ENCODE data around the gene KCNH8.

The KCNH8 gene

GRCh38 chr3:19190602-19191001, 42.3 kb downstream of the KCNH8 start:
- no peak for DNase-seq (ENCODE audit: low read depth)
- in situ Hi-C loops (cut with HindIII; ENCODE audit: low sequenced_read_pairs): no loop called here
- no peak overlapping the region for H3K4me3 ChIP-seq (ENCODE audit: low read depth, low read length)
- no peak for TF ChIP-seq CTCF (IDR thresholded peaks at IDR 0.05; ENCODE audit: low read depth, low read length, missing control alignments)

GRCh38 chr3:19199131-19199530, 50.8 kb downstream of the KCNH8 start:
- in situ Hi-C loops (cut with HindIII; ENCODE audit: low sequenced_read_pairs): no loop called here
- no peak for DNase-seq (ENCODE audit: low read depth)
- no peak overlapping the region for H3K4me3 ChIP-seq (ENCODE audit: low read depth, low read length)
- TF ChIP-seq CTCF (IDR thresholded peaks at IDR 0.05; ENCODE audit: low read depth, low read length, missing control alignments): no peak

- H3K4me3 ChIP-seq (ENCODE audit: low read depth, low read length): no peak overlapping the region
- no peak for TF ChIP-seq CTCF (IDR thresholded peaks at IDR 0.05; ENCODE audit: low read depth, low read length, missing control alignments)
- in situ Hi-C loops (cut with HindIII; ENCODE audit: low sequenced_read_pairs): no loop called here
- DNase-seq (ENCODE audit: low read depth): no peak
Observed at GRCh38 chr3:19202303-19202702, 54.0 kb downstream of the KCNH8 start.

- H3K4me3 ChIP-seq (ENCODE audit: low read depth, low read length): no peak overlapping the region
- no peak for DNase-seq (ENCODE audit: low read depth)
- TF ChIP-seq CTCF (IDR thresholded peaks at IDR 0.05; ENCODE audit: low read depth, low read length, missing control alignments): no peak
- in situ Hi-C loops (cut with HindIII; ENCODE audit: low sequenced_read_pairs): no loop called here
Observed at GRCh38 chr3:19202754-19203153, 54.4 kb downstream of the KCNH8 start.

GRCh38 chr3:19206540-19206939, 58.2 kb downstream of the KCNH8 start:
- H3K4me3 ChIP-seq (ENCODE audit: low read depth, low read length): no peak overlapping the region
- in situ Hi-C loops (cut with HindIII; ENCODE audit: low sequenced_read_pairs): no loop called here
- DNase-seq (ENCODE audit: low read depth): no peak
- TF ChIP-seq CTCF (IDR thresholded peaks at IDR 0.05; ENCODE audit: low read depth, low read length, missing control alignments): no peak

GRCh38 chr3:19213603-19214220, 65.4 kb downstream of the KCNH8 start:
- no peak for DNase-seq (ENCODE audit: low read depth)
- TF ChIP-seq CTCF (IDR thresholded peaks at IDR 0.05; ENCODE audit: low read depth, low read length, missing control alignments): no peak
- in situ Hi-C loops (cut with HindIII; ENCODE audit: low sequenced_read_pairs): no loop called here
- H3K4me3 ChIP-seq (ENCODE audit: low read depth, low read length): no peak overlapping the region

Data from astrocyte of the cerebellum (primary cell).